ENCODE data around the gene HAO1. TPM values are rescaled to one million over a fixed set of nuclear protein-coding genes. Genes with fewer than 3 reads are reported as not detected.
"Not testable (repeated sequence)": the region's sequence is repeated elsewhere in the genome, so short reads cannot be mapped to it uniquely, and the experiment has no call there.

Gene HAO1
- total and polyA plus RNA-seq, 12 donors = 0.07 TPM; not detected in 11

DNA sequence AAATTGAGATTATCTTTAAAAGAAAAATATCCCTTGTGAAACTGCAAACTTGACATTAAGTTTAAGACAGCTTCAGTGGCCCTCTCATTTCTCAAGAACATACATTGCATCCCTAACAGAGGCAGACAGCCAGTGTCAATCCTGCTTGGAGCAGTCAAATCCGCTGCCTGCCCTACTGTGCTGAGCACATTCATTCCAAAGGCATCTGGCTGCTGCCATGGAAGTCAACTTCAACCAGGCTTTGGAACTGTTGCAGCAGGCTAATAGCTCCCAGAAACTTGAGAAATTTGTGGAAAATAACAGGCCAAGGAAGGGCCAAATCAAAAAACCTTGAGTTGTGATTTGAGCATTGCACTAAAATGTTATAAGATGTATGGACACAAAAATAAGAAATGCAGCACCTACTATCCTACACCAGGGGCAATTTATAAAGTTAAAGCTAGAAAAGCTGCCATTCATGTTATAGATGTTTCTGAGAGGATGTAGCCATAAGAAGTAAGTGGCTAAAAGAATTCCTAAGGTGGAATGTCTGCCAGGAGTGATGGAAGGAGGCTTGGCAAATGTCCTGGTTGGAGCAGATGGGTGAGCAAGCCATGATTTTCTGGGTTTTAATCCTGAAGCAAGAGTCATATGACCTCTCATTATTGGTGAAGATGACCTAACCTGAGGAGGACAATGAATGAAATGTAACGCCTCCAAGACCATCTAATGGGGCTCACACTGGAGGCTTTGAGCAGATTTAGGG, 31.4 kb upstream of the HAO1 start:
- H3K36me3 ChIP-seq (replicated peaks in 1 of 2) = no peaks in the 10 kb centered on the region
- H3K4me1 ChIP-seq (replicated peaks in 1 of 2) = no peaks in the 10 kb centered on the region
- H3K9me3 ChIP-seq (replicated peaks in 1 of 3) = no peaks in the 10 kb centered on the region
- no peaks in the 10 kb centered on the region for H3K27me3 ChIP-seq
- DNase-seq = no peak
- intact Hi-C loops (cut with DNase I) = no loop called here
- 78 to 92% (median 87%) methylated on average over 2 of the region's 2 CpGs for WGBS, 4 donors
- TF ChIP-seq POLR2A (IDR thresholded peaks at IDR 0.05) = no peak
- TF ChIP-seq, protein P1, sequence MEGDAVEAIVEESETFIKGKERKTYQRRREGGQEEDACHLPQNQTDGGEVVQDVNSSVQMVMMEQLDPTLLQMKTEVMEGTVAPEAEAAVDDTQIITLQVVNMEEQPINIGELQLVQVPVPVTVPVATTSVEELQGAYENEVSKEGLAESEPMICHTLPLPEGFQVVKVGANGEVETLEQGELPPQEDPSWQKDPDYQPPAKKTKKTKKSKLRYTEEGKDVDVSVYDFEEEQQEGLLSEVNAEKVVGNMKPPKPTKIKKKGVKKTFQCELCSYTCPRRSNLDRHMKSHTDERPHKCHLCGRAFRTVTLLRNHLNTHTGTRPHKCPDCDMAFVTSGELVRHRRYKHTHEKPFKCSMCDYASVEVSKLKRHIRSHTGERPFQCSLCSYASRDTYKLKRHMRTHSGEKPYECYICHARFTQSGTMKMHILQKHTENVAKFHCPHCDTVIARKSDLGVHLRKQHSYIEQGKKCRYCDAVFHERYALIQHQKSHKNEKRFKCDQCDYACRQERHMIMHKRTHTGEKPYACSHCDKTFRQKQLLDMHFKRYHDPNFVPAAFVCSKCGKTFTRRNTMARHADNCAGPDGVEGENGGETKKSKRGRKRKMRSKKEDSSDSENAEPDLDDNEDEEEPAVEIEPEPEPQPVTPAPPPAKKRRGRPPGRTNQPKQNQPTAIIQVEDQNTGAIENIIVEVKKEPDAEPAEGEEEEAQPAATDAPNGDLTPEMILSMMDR (IDR thresholded peaks at IDR 0.05) = no peak
- H3K4me3 ChIP-seq = no peak overlapping the region
- no peak overlapping the region for H3K27ac ChIP-seq

DNA sequence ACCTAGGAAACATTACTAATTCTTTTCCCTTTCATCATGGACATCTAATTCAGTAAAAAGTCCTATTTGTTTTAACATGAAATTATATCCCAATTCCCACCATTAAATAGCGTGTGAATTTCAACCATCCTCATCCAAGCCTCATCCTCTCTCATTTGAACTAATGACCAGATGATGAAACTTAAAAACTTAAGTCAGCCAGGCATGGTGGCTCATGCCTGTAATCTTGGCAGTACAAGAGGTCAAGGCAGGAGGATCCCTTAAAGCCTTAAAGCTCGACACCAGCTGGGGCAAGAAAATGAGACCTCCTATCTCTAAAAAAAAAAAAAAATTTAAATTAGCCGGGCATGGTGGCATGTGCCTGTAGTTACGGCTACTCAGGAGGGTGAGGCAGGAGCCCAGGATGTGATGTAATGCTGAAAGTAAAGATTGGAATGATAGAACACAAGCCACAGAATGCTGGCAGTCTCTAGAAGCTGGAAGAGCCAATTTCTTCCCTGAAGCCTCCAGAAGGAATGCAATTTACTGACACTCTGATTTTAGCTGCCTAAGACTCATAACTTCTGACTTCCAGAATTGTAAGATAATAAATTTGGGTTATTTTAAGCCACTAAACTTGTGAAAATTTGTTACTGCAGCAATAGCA, 27.1 kb upstream of the HAO1 start:
- Histone ChIP-seq H3K27me3 (no peaks in the 10 kb centered on the region), H3K27ac (no peak overlapping the region), H3K4me3 (no peak overlapping the region), H3K4me1 (replicated peaks in 1 of 2) (no peaks in the 10 kb centered on the region), H3K36me3 (replicated peaks in 1 of 2) (no peaks in the 10 kb centered on the region), H3K9me3 (replicated peaks in 1 of 3) (no peaks in the 10 kb centered on the region)
- DNase-seq = no peak
- 70 to 85% (median 82%) methylated on average over 4 of the region's 4 CpGs for WGBS, 4 donors
- TF ChIP-seq POLR2A (IDR thresholded peaks at IDR 0.05) = no peak
- TF ChIP-seq, protein P1 (IDR thresholded peaks at IDR 0.05) = no peak
- intact Hi-C loops (cut with DNase I) = no loop called here

DNA sequence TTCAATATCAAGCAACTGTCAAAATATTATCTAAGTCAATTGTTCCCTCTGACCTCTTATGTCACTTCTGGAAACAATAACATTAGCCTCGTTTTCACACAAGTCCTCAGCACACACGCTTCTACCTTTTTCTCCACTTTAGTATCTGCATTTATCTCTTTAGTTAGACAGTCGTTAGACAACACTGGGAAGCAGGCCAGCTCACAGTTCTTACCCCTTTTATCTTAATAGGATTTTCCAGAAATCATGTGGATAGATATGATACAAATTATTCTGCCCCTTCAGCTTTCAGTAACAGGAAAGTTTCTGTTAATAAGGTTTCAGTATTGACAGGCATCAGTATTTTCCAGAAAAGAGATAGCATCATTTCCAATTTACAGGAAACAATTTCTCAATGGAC, 25.9 kb upstream of the HAO1 start:
- no peaks in the 10 kb centered on the region for H3K4me1 ChIP-seq (replicated peaks in 1 of 2)
- H3K27ac ChIP-seq = no peak overlapping the region
- H3K9me3 ChIP-seq (replicated peaks in 1 of 3) = no peaks in the 10 kb centered on the region
- no peaks in the 10 kb centered on the region for H3K27me3 ChIP-seq
- 20 to 22% (median 21%) methylated on average over 3 of the region's 3 CpGs for WGBS, 4 donors
- intact Hi-C loops (cut with DNase I) = no loop called here
- peak in 3 of 7 donors; percentile 13 to 37 (median 17) for DNase-seq
- H3K4me3 ChIP-seq = no peak overlapping the region
- TF ChIP-seq POLR2A (IDR thresholded peaks at IDR 0.05) = no peak
- TF ChIP-seq, protein P1 (IDR thresholded peaks at IDR 0.05) = no peak
- H3K36me3 ChIP-seq (replicated peaks in 1 of 2) = no peaks in the 10 kb centered on the region

DNA sequence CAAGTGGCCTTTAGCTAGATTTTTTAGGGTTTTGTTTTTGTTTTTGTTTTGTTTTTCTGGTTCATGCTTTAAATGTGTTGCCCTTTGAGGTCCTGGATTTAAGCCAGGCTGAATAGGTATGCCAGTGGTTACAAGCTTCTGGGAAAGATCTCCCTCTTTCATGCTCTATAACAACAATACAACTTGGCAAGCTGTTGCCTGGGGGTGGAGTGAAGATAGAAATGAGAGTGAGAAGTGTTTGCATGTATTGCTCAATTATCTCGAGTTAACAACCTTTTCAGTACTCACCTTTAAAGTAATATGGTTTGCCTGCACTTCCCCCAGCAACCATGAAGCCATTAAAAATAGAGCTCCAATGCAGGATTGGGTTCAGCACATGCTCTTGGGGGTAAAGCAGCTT, 19.2 kb upstream of the HAO1 start:
- Histone ChIP-seq H3K27me3 (no peaks in the 10 kb centered on the region), H3K27ac (no peak overlapping the region), H3K4me1 (replicated peaks in 1 of 2) (no peaks in the 10 kb centered on the region), H3K9me3 (replicated peaks in 1 of 3) (no peaks in the 10 kb centered on the region), H3K4me3 (no peak overlapping the region), H3K36me3 (replicated peaks in 1 of 2) (no peaks in the 10 kb centered on the region)
- intact Hi-C loops (cut with DNase I) = no loop called here
- DNase-seq = no peak
- WGBS, 4 donors = 34 to 53% (median 44%) methylated on average over 1 of the region's 1 CpG
- TF ChIP-seq, protein P1 (IDR thresholded peaks at IDR 0.05) = no peak
- no peak for TF ChIP-seq POLR2A (IDR thresholded peaks at IDR 0.05)

DNA sequence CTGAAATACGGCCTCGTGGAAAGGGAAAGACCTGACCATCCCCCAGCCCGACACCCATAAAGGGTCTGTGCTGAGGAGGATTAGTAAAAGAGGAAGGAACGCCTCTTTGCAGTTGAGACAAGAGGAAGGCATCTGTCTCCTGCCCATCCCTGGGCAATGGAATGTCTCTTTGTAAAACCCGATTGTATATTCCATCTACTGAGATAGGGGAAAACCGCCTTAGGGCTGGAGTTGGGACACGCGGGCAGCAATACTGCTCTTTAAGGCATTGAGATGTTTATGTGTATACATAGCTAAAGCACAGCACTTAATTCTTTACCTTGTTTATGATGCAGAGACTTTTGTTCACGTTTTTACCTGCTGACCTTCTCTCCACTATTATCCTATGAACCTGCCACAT, 16.3 kb upstream of the HAO1 start:
- WGBS, 4 donors = 77 to 80% (median 79%) methylated on average over 9 of the region's 9 CpGs
- intact Hi-C loops (cut with DNase I); DNase-seq: not testable (repeated sequence)

More for the DNA sequence above, 16.3 kb upstream of the HAO1 start:
- H3K36me3 ChIP-seq (replicated peaks in 1 of 2); H3K4me1 ChIP-seq (replicated peaks in 1 of 2); H3K27me3 ChIP-seq; H3K9me3 ChIP-seq (replicated peaks in 1 of 3); H3K27ac ChIP-seq; H3K4me3 ChIP-seq: not testable (repeated sequence)

Measured in adrenal gland (tissue), 12 donors.